GM23248 (cell line): ENCODE data around the gene NACC1.

ENCODE experiments used
- EZH2 ChIP-seq: fragments of 200-600 bp; sonication (generic); IDR thresholded peaks from 2 replicates; pipeline ENCODE4 v1.6.1; 2018; ENCODE audit warnings: antibody characterized with exemption, mild to moderate bottlenecking; ENCODE audit not compliant: insufficient read depth, poor library complexity, severe bottlenecking
- EZH2phosphoT487 ChIP-seq: fragments of 200-600 bp; sonication (generic); IDR thresholded peaks from 2 replicates; pipeline ENCODE4 v1.6.1; 2018; ENCODE audit warnings: antibody characterized with exemption, moderate library complexity, mild to moderate bottlenecking, low read depth; ENCODE audit not compliant: insufficient read depth

GRCh38 chr19:13100031-13100588 lies 18.0 kb upstream of the NACC1 start:
- TF ChIP-seq EZH2phosphoT487 (no peak), EZH2 (no peak)
